Gastrocnemius medialis (tissue), 4 donors: Measurements from ENCODE around the gene CST8.

Source experiments
- POLR2A ChIP-seq, 2 donors: fragments of 450-650 bp; IDR thresholded peaks; one replicate each; pipeline ENCODE4 v1.6.1; 2017; ENCODE audit warnings: antibody characterized with exemption in 2 of 2, mild to moderate bottlenecking in 2 of 2, moderate library complexity in 2 of 2
- TF ChIP-seq, protein P1 (sequence below), 5 experiments: fragments of 450-650 bp in 3 of 5; fragments of 200-600 bp in 2 of 5; sonication (generic) in 2 of 5; IDR thresholded peaks in 4 of 5; conservative IDR thresholded peaks in 1 of 5; 1 replicate in 4 of 5; 2 replicates in 1 of 5; pipeline ENCODE4 v1.5.1; 2016 to 2019; ENCODE audit warnings: antibody characterized with exemption in 5 of 5, mild to moderate bottlenecking in 3 of 5, moderate library complexity in 3 of 5

DNA sequence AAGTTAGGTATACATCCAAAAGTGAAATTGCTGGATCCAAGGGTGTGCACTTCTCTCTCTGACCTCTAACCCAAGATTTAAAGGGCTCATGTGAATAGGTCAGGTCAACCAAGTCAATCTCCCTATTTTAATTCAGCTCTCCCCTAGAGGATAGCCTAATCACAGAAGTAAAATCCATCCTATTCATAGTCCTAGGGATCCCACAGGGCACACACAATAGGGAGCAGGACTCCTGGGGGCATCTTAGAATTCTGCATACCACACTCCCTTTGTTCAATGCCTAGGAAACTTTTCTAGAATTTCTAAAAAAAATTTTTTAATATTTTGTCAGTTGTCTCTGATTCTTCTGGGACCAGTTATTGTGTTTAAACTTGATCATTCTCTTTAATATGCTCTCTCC lies 42.2 kb downstream of the CST8 start:
- TF ChIP-seq, protein P1, sequence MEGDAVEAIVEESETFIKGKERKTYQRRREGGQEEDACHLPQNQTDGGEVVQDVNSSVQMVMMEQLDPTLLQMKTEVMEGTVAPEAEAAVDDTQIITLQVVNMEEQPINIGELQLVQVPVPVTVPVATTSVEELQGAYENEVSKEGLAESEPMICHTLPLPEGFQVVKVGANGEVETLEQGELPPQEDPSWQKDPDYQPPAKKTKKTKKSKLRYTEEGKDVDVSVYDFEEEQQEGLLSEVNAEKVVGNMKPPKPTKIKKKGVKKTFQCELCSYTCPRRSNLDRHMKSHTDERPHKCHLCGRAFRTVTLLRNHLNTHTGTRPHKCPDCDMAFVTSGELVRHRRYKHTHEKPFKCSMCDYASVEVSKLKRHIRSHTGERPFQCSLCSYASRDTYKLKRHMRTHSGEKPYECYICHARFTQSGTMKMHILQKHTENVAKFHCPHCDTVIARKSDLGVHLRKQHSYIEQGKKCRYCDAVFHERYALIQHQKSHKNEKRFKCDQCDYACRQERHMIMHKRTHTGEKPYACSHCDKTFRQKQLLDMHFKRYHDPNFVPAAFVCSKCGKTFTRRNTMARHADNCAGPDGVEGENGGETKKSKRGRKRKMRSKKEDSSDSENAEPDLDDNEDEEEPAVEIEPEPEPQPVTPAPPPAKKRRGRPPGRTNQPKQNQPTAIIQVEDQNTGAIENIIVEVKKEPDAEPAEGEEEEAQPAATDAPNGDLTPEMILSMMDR (IDR thresholded peaks at IDR 0.05 in 4 of 5, conservative IDR thresholded peaks at IDR 0.05 in 1 of 5): no peak
- no peak for TF ChIP-seq POLR2A (IDR thresholded peaks at IDR 0.05)
